Fibroblast of the aortic adventitia (primary cell): Measurements from ENCODE around the gene RRBP1. TPM values are rescaled to one million over a fixed set of nuclear protein-coding genes. Genes with fewer than 3 reads are reported as not detected.

ENCODE experiments used
- DNase-seq: peaks from one replicate; pipeline ENCODE4 v3.0.0-alpha.2; 2010; ENCODE audit warnings: low read depth
- H3K4me3 ChIP-seq: 2 replicates; pipeline ENCODE4 v1.5.1; 2011; ENCODE audit warnings: low read depth, mild to moderate bottlenecking, control low read depth, low read length, moderate library complexity
- CTCF ChIP-seq: IDR thresholded peaks from 2 replicates; pipeline ENCODE4 v1.5.1; 2011; ENCODE audit warnings: mild to moderate bottlenecking, low read length, control low read depth, inconsistent platforms; ENCODE audit not compliant: insufficient read depth
- total RNA-seq: library from RNA; depleted of rRNA; stranded (reverse); fragments of >200 nt; gene quantifications from 2 replicates; pipeline ENCODE4 v1.2.3, GENCODE V29; 2012; ENCODE audit warnings: low replicate concordance

The RRBP1 gene
- total RNA-seq, 1 donor: 95.5 TPM

- DNase-seq: no peak
- H3K4me3 ChIP-seq: no peak overlapping the region
- no peak for TF ChIP-seq CTCF
Measured at GRCh38 chr20:17640875-17641378, 41.1 kb downstream of the RRBP1 start.

- TF ChIP-seq CTCF: no peak
- DNase-seq: no peak
Measured at GRCh38 chr20:17640146-17640874, 41.7 kb downstream of the RRBP1 start.

GRCh38 chr20:17638835-17639407 lies 43.1 kb downstream of the RRBP1 start:
- no peak for DNase-seq
- no peak for TF ChIP-seq CTCF
- H3K4me3 ChIP-seq: no peak overlapping the region

More at GRCh38 chr20:17640146-17640874, 41.7 kb downstream of the RRBP1 start:
- H3K4me3 ChIP-seq: no peak overlapping the region

GRCh38 chr20:17637985-17638640 lies 43.9 kb downstream of the RRBP1 start:
- H3K4me3 ChIP-seq: no peak overlapping the region
- no peak for DNase-seq
- no peak for TF ChIP-seq CTCF

- no peak for TF ChIP-seq CTCF
- DNase-seq: no peak
- no peak overlapping the region for H3K4me3 ChIP-seq
Measured at GRCh38 chr20:17637413-17637780, 44.6 kb downstream of the RRBP1 start.

- no peak overlapping the region for H3K4me3 ChIP-seq
- TF ChIP-seq CTCF: peak; percentile 8
- peak; percentile 24 for DNase-seq
Measured at GRCh38 chr20:17636523-17637412, 45.3 kb downstream of the RRBP1 start.
